ENCODE measurements around the gene PIM3.

The PIM3 gene

GRCh38 chr22:50009251-50009650 lies 48.7 kb downstream of the PIM3 start:
- no peak for DNase-seq

GRCh38 chr22:50009765-50010675 lies 49.4 kb downstream of the PIM3 start:
- DNase-seq, result no peak

GRCh38 chr22:50010676-50011446 lies 50.3 kb downstream of the PIM3 start:
- peak; percentile 51 for DNase-seq

DNA sequence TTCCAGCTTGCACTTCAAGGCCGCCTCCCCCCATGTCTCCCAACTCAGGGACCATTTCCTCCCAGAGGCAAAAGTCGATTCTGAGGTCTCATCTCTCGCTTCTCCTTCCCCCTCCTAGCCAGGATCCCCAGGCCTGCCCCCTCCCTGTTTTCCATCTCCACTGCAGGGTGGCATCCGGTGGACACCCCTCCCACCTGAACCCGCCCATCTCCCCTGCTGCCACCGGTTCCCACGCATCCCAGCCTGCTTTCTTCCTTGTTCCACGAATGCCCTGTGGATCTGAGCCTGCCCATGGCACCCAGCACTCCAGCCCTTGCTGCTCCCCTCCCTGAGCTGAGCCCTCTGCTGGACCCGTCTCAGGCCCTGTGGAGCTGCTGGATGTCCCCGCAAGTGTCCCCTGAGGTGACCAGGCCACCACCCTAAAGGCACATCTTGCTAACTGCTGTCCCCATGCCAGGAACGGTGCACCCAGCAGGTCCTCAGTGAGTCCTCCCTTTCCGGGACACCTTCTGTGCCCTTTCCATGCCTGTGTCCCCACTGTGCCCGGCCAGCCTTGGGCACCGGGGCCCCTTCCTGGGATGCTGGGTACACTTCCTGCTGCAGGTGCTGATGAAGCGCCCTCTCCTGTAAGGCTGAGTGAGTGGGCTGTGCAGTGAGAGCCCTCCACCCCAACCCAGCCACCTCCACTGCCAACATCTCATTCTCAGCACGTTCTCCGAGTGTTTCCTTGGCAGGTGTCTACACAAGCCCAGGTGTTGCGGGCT lies 51.1 kb downstream of the PIM3 start:
- DNase-seq, result no peak

- DNase-seq, result no peak
These were observed 51.9 kb downstream of the PIM3 start, which contains the start of gene IL17REL for GRCh38 chr22:50012211-50013181. IL17REL (minus strand) TSS chr22:50012765; CDS start chr22:50012646, 119 bp downstream.

Measured in CD4-positive, alpha-beta T cell treated with Interleukin-6 for 4 hours (primary cell).